ENCODE results near the gene DHX34. TPM values are rescaled to one million over a fixed set of nuclear protein-coding genes. Genes with fewer than 3 reads are reported as not detected.

The DHX34 gene
- total and polyA plus RNA-seq, 9 of the 15 experiments (the other 6 are each of a cell fraction or from before 2014, with no cell fraction given), result 0.36 to 42.0 (median 15.0) TPM

DNA sequence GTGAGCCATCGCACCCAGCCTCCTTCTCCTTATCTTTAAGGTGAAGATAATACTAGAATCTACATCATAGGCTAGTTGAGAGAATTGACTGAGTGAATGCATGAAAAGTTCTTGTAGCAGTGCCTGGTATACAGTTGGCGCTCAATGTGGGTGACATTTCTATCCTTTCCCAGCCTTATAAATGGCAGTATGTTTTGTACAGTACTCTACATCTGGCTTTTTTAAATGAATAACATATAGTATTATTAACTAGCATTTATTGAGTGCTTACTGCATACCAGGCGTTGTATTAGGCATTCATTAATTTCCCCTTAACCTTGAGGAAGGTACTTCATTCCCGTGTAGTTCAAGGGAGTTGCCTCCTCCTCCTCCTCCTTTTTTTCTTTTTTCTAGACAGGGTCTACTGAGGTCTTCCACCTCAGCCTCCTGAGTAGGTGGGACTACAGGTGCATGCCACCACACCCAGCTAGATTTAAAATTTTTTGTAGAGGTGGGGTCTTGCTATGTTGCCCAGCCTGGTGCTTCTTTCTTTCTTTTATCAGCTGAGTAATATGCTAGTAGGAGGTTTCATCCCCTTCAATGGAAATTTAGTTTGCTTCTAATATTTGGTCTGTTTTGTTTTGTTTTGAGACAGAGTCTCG lies 36.6 kb upstream of the DHX34 start:
- no peaks in the 10 kb centered on the region for H3K27me3 ChIP-seq (ENCODE audit: control insufficient read depth in 2 of 2, insufficient read depth in 2 of 2, low read length in 2 of 2)
- FAIRE-seq, result no peak

More for the DNA sequence above, 36.6 kb upstream of the DHX34 start:
- Histone ChIP-seq H3K79me2 (ENCODE audit: control insufficient read depth, insufficient read depth, low read length) (no peaks in the 10 kb centered on the region), H3K36me3 (ENCODE audit: control insufficient read depth, insufficient read depth, low read length) (no peaks in the 10 kb centered on the region), H3K9me3 (replicated peaks; ENCODE audit: control insufficient read depth, insufficient read depth, low read depth, low read length) (no peaks in the 10 kb centered on the region), H2AFZ (ENCODE audit: low read depth, low read length) (no peak overlapping the region), H4K20me1 (replicated peaks; ENCODE audit: control insufficient read depth, insufficient read depth, low read length) (no peaks in the 10 kb centered on the region), H3K4me2 (ENCODE audit: insufficient read depth, low read length) (no peak overlapping the region), H3K27ac (ENCODE audit: extremely low read depth, low read depth, low read length) (no peak overlapping the region), H3K4me1 (replicated peaks in 1 of 2; ENCODE audit: control insufficient read depth in 2 of 2, insufficient read depth in 2 of 2, low read length in 2 of 2) (peaks cover 14 to 30% of the 10 kb centered on the region in 2 experiments; a peak in 4 of 5 replicates), H3K9me1 (ENCODE audit: control insufficient read depth, insufficient read depth, low read length) (no peaks in the 10 kb centered on the region), H3K4me3 (no peak overlapping the region), H3K9ac (ENCODE audit: insufficient read depth in 1 of 2, low read depth in 2 of 2, low read length in 2 of 2) (no peak overlapping the region)
- TF ChIP-seq ZNF121 (CRISPR knock-in tag; conservative IDR thresholded peaks at IDR 0.05) (peak; percentile 97), ZNF830 (CRISPR knock-in tag; IDR thresholded peaks at IDR 0.05) (no peak), NCOA4 (IDR thresholded peaks at IDR 0.05; ENCODE audit: partially characterized antibody) (peak; percentile 12), ZKSCAN8 (CRISPR knock-in tag; IDR thresholded peaks at IDR 0.05) (peak; percentile 99), ZFP36 (IDR thresholded peaks at IDR 0.05; ENCODE audit: low read depth, low read length, partially characterized antibody) (peak; percentile 39), RBM25 (IDR thresholded peaks at IDR 0.05; ENCODE audit: low read depth, low read length, severe bottlenecking) (peak; percentile 60)
- TF ChIP-seq, protein P1, sequence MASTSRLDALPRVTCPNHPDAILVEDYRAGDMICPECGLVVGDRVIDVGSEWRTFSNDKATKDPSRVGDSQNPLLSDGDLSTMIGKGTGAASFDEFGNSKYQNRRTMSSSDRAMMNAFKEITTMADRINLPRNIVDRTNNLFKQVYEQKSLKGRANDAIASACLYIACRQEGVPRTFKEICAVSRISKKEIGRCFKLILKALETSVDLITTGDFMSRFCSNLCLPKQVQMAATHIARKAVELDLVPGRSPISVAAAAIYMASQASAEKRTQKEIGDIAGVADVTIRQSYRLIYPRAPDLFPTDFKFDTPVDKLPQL (IDR thresholded peaks at IDR 0.05; ENCODE audit: extremely low read depth, insufficient read length), result no peak
- in situ Hi-C loops (cut with MboI) (no loop called here), intact Hi-C loops (cut with micrococcal nuclease) (loop anchor here (2.0 kb wide), 1 partner anchor 22 kb away; no protein-coding TSS in a partner anchor)
- 25% methylated on average over 5 of the region's 5 CpGs for WGBS (ENCODE audit: insufficient coverage, low coverage, missing lambda C conversion rate)
- no peak for DNase-seq (ENCODE audit: extremely low read depth in 1 of 4, low spot score in 3 of 4)
- ChIA-PET POLR2A (interaction anchor here (0.7 kb wide), 1 partner anchor 34 kb away, joined by 3 read pairs; no protein-coding TSS in a partner anchor), CTCF (ENCODE audit: low intra/inter-chr PET ratio) (no interaction called here)
- ATAC-seq, result no peak
- no TSS peak for BruUV-seq (replicated peaks)
